ENCODE results near the gene RBFOX2.

Gene RBFOX2

GRCh38 chr22:35894937-35895708 lies 133.5 kb downstream of the RBFOX2 start:
- no peak for DNase-seq (ENCODE audit: low read depth)

DNA sequence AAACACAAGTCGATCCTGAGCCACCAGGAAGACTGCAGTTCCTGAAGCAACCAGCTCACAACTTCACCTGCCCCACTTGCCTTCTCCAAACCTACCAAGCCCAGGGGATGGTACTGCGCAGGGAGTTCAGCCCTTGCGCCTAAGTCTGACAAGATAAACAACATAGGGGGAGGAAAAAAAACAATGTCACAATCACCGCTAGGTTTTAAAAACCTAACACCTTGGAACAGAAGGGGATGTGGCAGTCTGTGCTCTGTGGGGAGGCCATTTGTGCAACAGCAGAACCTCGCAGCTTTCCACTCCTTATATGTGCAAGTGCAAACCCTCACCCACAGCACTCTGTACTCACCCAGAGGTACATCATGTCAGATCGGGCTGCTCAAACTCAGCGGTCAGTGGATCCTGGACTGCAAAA lies 134.2 kb downstream of the RBFOX2 start:
- no peak for DNase-seq (ENCODE audit: low read depth)

GRCh38 chr22:35893698-35894097 lies 134.9 kb downstream of the RBFOX2 start:
- DNase-seq (ENCODE audit: low read depth), result no peak

GRCh38 chr22:35892192-35892591 lies 136.4 kb downstream of the RBFOX2 start:
- no peak for DNase-seq (ENCODE audit: low read depth)

DNA sequence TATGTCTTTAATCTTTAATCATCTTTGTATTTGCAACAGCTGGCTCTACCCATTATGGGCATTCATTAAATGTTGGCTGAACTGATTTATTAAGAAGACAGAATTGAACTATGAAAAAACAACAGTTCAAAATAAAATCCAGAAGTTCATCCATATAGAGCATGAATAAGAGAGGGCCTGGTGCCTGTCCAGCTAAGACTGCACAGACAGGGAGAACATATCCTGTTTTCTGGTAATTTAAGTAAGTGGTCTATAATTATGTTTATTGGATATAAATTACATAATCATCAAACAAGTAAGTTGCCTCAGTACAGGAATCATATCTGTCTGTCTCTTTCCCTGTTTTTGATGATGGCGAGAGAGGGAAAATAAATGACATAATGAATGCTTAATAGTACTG lies 137.2 kb downstream of the RBFOX2 start:
- no peak for DNase-seq (ENCODE audit: low read depth)

DNA sequence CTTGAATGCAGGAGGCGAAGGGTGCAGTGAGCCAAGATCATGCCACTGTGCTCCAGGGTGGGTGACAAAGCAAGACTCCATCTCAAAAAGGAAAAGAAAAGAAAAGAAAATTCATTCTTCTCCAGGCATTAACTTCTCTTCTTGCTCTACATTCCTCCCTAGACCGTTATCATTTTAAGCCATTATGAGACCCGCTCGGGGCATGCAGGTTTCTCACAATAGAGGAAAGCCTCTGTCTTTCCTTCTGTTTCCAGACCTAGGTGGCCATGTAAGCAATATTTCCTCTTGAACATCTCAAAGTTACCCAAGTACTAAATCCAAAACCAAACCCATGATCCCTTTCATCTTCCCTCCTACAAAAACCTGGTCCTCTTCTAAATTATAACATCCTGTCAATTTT lies 139.6 kb downstream of the RBFOX2 start:
- DNase-seq (ENCODE audit: low read depth), result no peak

GRCh38 chr22:35888181-35888870 lies 140.3 kb downstream of the RBFOX2 start:
- DNase-seq (ENCODE audit: low read depth), result no peak

DNA sequence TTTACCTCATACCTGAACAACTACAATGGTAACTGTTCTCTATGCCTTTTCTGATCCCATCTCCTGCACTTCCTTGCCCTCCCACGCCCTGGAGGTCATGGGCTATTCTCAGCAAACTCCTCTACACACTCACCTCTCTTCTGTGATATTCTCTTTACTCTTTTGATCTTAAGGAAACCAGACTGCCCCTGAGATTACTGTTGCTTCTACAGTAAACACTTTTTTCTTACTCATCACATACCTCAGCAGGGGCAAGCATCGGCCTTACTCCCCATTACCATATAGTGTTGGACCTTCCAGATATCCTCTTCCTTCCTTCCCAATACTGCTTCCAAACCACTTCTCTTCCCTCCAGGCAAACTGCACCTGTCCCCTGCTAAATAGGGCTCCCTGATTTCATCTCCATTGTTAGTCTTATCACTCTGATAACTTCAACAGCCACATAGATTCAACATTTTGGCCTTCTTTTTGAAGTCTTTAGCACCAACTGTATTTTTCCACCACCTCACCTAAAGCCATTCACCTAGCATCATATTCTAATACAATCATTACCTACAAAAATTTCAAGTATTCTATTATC lies 141.2 kb downstream of the RBFOX2 start:
- no peak for DNase-seq (ENCODE audit: low read depth)

DNA sequence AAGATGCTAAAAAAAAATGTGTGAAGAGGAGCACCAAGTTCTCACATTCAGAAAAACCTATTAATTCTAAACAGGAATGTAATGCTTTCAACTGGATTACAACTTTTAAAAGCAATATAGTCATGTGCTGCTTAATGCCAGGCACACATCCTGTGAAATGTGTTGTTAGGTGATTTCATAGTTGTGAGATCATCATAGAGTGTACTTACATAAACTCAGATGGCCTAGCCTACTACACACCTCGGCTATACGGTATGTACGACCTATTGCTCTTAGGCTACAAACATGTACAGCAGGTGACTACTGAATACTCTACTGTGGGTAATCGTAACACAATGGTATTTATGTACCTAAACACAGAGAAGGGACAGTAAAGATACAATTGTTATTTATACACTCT lies 142.3 kb downstream of the RBFOX2 start:
- no peak for DNase-seq (ENCODE audit: low read depth)

GRCh38 chr22:35884529-35884928 lies 144.1 kb downstream of the RBFOX2 start:
- DNase-seq (ENCODE audit: low read depth), result no peak

- no peak for DNase-seq (ENCODE audit: low read depth)
These were observed 145.5 kb downstream of the RBFOX2 start for GRCh38 chr22:35883031-35883620.

- no peak for DNase-seq (ENCODE audit: low read depth)
These were observed 146.2 kb downstream of the RBFOX2 start for GRCh38 chr22:35882211-35883030.

DNA sequence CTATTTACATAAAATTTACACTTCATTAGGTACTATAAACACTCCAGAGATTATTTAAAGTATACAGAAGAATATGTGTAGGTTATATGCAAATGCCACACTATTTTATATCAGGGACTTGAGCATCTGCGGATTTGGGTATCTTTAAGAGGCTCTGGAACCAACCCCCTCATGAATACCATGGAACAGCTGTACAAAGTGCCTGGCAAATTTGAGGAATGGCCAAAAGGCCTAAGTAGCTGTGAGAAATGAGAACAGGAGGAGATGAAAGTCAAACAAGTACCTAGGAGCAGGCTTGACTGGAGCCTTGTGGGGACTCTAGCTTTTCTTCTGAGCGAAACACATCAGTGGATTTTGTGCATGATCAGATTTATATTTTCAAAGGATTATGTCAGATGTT lies 149.3 kb downstream of the RBFOX2 start:
- DNase-seq (ENCODE audit: low read depth), result no peak

DNA sequence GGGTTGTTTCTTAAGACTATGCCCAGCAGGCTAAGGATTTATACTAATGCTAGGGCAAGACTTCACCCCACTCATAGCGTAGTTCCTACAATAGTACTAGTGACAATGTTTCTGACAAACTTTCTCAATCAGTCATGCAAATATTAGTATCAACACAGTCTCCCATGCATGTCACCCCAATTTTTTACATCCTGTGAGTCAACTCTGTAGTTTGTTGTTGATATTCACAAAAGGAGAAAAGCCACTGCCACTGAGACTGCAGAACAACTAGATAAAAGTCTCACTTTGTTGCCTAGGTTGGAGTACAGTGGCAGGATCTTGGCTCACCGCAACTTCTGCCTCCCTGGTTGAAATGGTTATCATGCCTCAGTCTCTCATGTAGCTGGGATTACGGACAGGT lies 155.2 kb downstream of the RBFOX2 start:
- DNase-seq (ENCODE audit: low read depth), result no peak

GRCh38 chr22:35872451-35872850 lies 156.2 kb downstream of the RBFOX2 start:
- no peak for DNase-seq (ENCODE audit: low read depth)

DNA sequence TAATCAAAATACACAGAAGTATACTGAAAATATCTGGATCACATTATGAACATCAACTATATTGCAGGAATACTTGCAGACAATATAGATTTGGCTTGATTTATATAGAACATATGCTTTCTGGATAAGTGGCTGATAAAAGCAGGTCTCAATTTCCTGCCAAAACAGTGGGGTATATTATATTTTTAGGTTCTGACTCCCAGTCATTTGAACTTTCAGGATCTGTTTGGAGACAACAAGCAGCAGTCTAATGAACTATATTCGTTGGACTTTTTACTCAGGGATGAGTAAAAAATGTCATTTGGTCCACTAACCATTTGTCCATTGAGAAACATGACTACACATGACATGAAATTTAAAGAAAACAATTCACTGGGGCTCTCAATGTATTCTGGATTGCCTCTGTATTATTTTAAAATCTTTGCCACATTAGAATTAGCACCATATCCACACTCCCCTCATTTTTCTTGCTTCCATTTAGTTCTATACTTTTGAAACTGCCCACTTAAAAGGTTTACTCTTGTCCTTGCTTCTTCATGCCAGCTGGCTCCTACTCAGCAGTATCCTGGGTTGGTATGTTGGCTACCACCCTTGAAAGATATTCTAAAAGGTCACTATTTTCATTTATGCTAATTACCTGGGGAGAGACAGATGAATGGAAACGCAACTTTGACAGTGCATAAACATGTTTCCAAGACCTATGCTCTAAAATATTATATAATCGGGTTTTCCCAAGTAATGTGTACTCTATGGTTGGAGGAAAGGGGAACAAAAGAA lies 157.9 kb downstream of the RBFOX2 start:
- DNase-seq (ENCODE audit: low read depth), result no peak

DNA sequence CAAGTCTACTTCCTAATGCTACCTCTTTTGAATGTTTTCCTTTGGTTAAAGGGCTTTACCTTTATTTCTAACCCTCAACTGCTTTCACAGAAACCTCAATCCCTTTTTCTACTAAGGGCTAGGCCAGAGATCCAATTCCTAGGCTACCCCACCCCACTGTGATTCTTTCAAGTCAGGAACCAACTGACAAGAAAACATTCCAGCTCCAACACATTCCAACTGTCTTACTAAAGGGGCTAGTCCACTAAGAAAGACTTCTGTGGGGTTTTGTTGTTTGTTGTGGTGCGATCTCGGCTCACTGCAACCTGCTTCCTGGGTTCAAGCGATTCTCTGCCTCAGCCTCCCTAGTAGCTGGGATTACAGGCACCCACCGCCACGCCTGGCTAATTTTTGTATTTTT lies 159.7 kb downstream of the RBFOX2 start:
- DNase-seq (ENCODE audit: low read depth), result no peak

GRCh38 chr22:35866651-35867050 lies 162.0 kb downstream of the RBFOX2 start:
- DNase-seq (ENCODE audit: low read depth), result no peak

- no peak for DNase-seq (ENCODE audit: low read depth)
These were observed 164.0 kb downstream of the RBFOX2 start for GRCh38 chr22:35864545-35865165.

DNA sequence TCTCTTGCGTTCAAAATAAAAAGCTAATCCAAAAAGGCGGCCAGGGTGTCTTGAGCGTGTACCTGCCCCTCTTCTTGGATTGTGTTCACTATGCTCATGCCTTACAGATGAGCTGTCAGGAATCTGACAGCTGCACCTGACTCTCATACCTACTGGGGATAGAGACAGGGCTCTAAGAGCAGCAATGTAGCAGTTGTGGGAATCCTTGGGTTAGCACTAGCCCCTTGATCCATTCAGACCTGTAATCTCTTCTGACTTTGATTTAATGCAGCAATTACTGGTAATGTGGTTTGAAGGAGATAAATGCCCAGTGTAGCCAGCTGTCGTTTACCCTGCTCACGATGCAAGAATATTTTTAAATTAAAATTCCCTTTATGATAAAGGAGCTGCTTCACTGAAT lies 165.2 kb downstream of the RBFOX2 start:
- DNase-seq (ENCODE audit: low read depth), result no peak

GRCh38 chr22:35862697-35863096 lies 165.9 kb downstream of the RBFOX2 start:
- no peak for DNase-seq (ENCODE audit: low read depth)
